Lower leg skin (tissue), 3 donors: Measurements from ENCODE around the gene TMEM170A.

Experiments
- CTCF ChIP-seq, 3 donors: fragments of 450-650 bp; IDR thresholded peaks; one replicate each; pipeline ENCODE4 v1.5.1; 2016; ENCODE audit warnings: antibody characterized with exemption in 3 of 3, mild to moderate bottlenecking in 3 of 3, moderate library complexity in 2 of 3
- POLR2A ChIP-seq, 2 donors: fragments of 450-650 bp; IDR thresholded peaks; one replicate each; pipeline ENCODE4 v1.6.1; 2016 to 2017; ENCODE audit warnings: antibody characterized with exemption in 2 of 2, mild to moderate bottlenecking in 1 of 2, moderate library complexity in 1 of 2

GRCh38 chr16:75452464-75453190, 11.9 kb downstream of the TMEM170A start:
- TF ChIP-seq CTCF (IDR thresholded peaks at IDR 0.05), result no peak
- TF ChIP-seq POLR2A (IDR thresholded peaks at IDR 0.05), result no peak
